HG03159 (cell line): ENCODE data around the gene ST6GALNAC3.
"Not testable (repeated sequence)": the region's sequence is repeated elsewhere in the genome, so short reads cannot be mapped to it uniquely, and the experiment has no call there.

Experiments
- ATAC-seq: cut with Tn5 transposase; IDR thresholded peaks from one replicate; pipeline ENCODE4 v1.9.1; 2021; ENCODE audit warnings: mild to moderate bottlenecking, moderate library complexity; ENCODE audit not compliant: unreplicated experiment

The ST6GALNAC3 gene

GRCh38 chr1:76074321-76075187 lies at the start of gene ST6GALNAC3:
ST6GALNAC3 (plus strand) TSS chr1:76074746.
- ATAC-seq = peak; percentile 84

GRCh38 chr1:76027341-76027740 lies 47.2 kb upstream of the ST6GALNAC3 start:
- no peak for ATAC-seq

- ATAC-seq = no peak
Measured at GRCh38 chr1:76029331-76029730, 45.2 kb upstream of the ST6GALNAC3 start.

- ATAC-seq = no peak
Measured at GRCh38 chr1:76031496-76031895, 43.0 kb upstream of the ST6GALNAC3 start.

- no peak for ATAC-seq
Measured at GRCh38 chr1:76033800-76034475, 40.6 kb upstream of the ST6GALNAC3 start.

- no peak for ATAC-seq
Measured at GRCh38 chr1:76035053-76035452, 39.5 kb upstream of the ST6GALNAC3 start.

GRCh38 chr1:76037324-76037723 lies 37.2 kb upstream of the ST6GALNAC3 start:
- ATAC-seq = no peak

- no peak for ATAC-seq
Measured at GRCh38 chr1:76038287-76039004, 36.1 kb upstream of the ST6GALNAC3 start.

- no peak for ATAC-seq
Measured at GRCh38 chr1:76046149-76046548, 28.4 kb upstream of the ST6GALNAC3 start.

GRCh38 chr1:76048219-76048618 lies 26.3 kb upstream of the ST6GALNAC3 start:
- no peak for ATAC-seq

GRCh38 chr1:76048926-76049325 lies 25.6 kb upstream of the ST6GALNAC3 start:
- no peak for ATAC-seq

GRCh38 chr1:76049498-76049897 lies 25.0 kb upstream of the ST6GALNAC3 start:
- no peak for ATAC-seq

GRCh38 chr1:76050073-76050472 lies 24.5 kb upstream of the ST6GALNAC3 start:
- ATAC-seq = not testable (repeated sequence)

- no peak for ATAC-seq
Measured at GRCh38 chr1:76053021-76053420, 21.5 kb upstream of the ST6GALNAC3 start.

- no peak for ATAC-seq
Measured at GRCh38 chr1:76054359-76054758, 20.2 kb upstream of the ST6GALNAC3 start.

- ATAC-seq = no peak
Measured at GRCh38 chr1:76055987-76056386, 18.6 kb upstream of the ST6GALNAC3 start.

GRCh38 chr1:76059451-76059850 lies 15.1 kb upstream of the ST6GALNAC3 start:
- ATAC-seq = no peak

GRCh38 chr1:76065270-76065669 lies 9.3 kb upstream of the ST6GALNAC3 start:
- no peak for ATAC-seq

- no peak for ATAC-seq
Measured at GRCh38 chr1:76066394-76066793, 8.2 kb upstream of the ST6GALNAC3 start.

GRCh38 chr1:76068542-76068941 lies 6.0 kb upstream of the ST6GALNAC3 start:
- ATAC-seq = no peak

GRCh38 chr1:76068953-76069561 lies 5.5 kb upstream of the ST6GALNAC3 start:
- no peak for ATAC-seq
